HG03066 (cell line): ENCODE measurements around the gene RNFT1.
"Not testable (repeated sequence)": the region's sequence is repeated elsewhere in the genome, so short reads cannot be mapped to it uniquely, and the experiment has no call there.

ENCODE experiments used
- ATAC-seq: cut with Tn5 transposase; IDR thresholded peaks from one replicate; pipeline ENCODE4 v1.9.1; 2021; ENCODE audit warnings: low read depth; ENCODE audit not compliant: unreplicated experiment

The RNFT1 gene

GRCh38 chr17:59933317-59933716 is 31.2 kb downstream of the RNFT1 start:
- not testable (repeated sequence) for ATAC-seq

GRCh38 chr17:59930768-59931167 is 33.8 kb downstream of the RNFT1 start:
- not testable (repeated sequence) for ATAC-seq

- not testable (repeated sequence) for ATAC-seq
Measured at GRCh38 chr17:59930121-59930520, 34.4 kb downstream of the RNFT1 start.

- not testable (repeated sequence) for ATAC-seq
Measured at GRCh38 chr17:59920637-59921036, 43.9 kb downstream of the RNFT1 start.

- no peak for ATAC-seq
Measured at GRCh38 chr17:59916446-59916845, 48.1 kb downstream of the RNFT1 start.

GRCh38 chr17:59914274-59914854 is 50.2 kb downstream of the RNFT1 start:
- ATAC-seq: no peak

- no peak for ATAC-seq
Measured at GRCh38 chr17:59907467-59907866, 57.1 kb downstream of the RNFT1 start.

- ATAC-seq: no peak
Measured at GRCh38 chr17:59903455-59903854, 61.1 kb downstream of the RNFT1 start.
